Measurements from ENCODE around the gene SRSF9.

DNA sequence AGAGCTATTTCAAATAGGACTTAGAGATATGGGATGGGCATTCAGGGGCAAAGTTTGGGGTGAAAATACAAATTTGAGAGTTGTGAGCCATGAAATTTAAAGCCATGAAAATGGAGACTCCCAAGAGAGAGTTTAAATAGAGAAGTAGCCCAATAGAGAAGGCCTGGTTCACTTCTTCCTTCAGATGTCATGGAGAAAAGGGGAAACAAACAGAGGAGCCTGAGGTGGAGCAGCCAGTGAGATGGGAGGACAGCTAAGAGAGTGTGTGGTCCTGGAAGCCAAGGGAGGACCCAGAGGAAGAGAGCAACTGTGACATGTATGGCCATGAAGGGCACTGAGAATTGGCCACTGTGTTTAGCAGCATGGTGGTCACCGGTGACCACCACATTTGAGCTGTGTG lies 14.1 kb upstream of the SRSF9 start:
- TF ChIP-seq, protein P1, sequence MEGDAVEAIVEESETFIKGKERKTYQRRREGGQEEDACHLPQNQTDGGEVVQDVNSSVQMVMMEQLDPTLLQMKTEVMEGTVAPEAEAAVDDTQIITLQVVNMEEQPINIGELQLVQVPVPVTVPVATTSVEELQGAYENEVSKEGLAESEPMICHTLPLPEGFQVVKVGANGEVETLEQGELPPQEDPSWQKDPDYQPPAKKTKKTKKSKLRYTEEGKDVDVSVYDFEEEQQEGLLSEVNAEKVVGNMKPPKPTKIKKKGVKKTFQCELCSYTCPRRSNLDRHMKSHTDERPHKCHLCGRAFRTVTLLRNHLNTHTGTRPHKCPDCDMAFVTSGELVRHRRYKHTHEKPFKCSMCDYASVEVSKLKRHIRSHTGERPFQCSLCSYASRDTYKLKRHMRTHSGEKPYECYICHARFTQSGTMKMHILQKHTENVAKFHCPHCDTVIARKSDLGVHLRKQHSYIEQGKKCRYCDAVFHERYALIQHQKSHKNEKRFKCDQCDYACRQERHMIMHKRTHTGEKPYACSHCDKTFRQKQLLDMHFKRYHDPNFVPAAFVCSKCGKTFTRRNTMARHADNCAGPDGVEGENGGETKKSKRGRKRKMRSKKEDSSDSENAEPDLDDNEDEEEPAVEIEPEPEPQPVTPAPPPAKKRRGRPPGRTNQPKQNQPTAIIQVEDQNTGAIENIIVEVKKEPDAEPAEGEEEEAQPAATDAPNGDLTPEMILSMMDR (IDR thresholded peaks at IDR 0.05): no peak
- TF ChIP-seq POLR2A (IDR thresholded peaks at IDR 0.05) (no peak), POLR2AphosphoS5 (IDR thresholded peaks at IDR 0.05) (no peak)
